Left renal cortex interstitium (tissue), 4 donors: ENCODE data around the gene FAM98B. TPM values are rescaled to one million over a fixed set of nuclear protein-coding genes. Genes with fewer than 3 reads are reported as not detected.
"Not testable (repeated sequence)": the region's sequence is repeated elsewhere in the genome, so short reads cannot be mapped to it uniquely, and the experiment has no call there.

Source experiments
- DNase-seq, 4 donors: peaks; one replicate each; pipeline ENCODE4 v3.0.0-alpha.2; 2013; ENCODE audit warnings: low read depth in 4 of 4, low spot score in 2 of 4, missing footprints in 1 of 4
- polyA plus RNA-seq, 4 donors: library from polyadenylated mRNA; unstranded; fragments of 120-200 nt; gene quantifications; one replicate each; pipeline ENCODE4 v1.2.1, GENCODE V29; 2013; ENCODE audit not compliant: insufficient read length in 4 of 4

Gene FAM98B
- 10 to 100 TPM; 62.0 to 79.7 (median 72.8) TPM for polyA plus RNA-seq

DNA sequence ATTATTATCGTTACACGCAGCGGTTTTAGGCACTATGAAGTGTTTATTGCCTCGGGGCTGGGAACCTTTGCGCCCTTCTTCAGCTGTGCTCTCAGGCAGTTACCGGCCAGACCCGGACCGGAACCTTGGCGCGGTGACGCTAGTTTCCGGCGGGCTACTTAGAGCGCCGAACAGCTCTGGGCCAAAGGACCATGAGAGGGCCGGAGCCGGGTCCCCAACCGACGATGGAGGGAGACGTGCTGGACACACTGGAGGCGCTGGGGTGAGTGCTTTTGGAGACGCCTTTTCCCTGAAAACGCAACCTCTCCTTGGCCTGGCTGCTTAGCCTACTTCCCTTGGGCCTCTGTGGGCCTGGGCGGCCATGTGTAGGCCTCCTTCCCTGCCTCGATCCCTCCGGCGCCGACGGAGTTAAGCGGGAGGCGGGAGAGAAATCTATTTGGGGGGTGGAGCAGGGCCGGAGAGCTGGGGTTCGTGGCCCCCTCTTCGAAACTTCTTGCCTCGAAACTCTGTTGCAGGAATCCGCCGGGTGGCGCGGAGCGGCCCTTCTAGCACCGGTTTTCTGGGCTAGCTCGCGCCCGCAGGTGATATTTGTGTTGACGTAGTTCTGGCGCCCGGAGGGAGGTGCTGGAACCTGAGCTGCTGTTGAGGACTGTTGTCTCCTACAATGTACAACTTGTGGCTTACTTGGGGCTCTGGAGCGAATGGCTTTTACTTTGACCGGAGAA is at the start of gene FAM98B:
Gene FAM98B (plus strand): TSS at position 157 of the 725 bp plus-strand sequence. CDS start 35 bp downstream, at position 192.
- peak; percentile 87 to 91 (median 88) for DNase-seq

GRCh38 chr15:38406436-38406835 is 47.5 kb upstream of the FAM98B start:
- DNase-seq, result no peak

GRCh38 chr15:38408576-38408975 is 45.4 kb upstream of the FAM98B start:
- no peak for DNase-seq

- peak in 1 of 4 donors; percentile 15 for DNase-seq
These were observed 42.0 kb upstream of the FAM98B start for GRCh38 chr15:38411902-38412301.

DNA sequence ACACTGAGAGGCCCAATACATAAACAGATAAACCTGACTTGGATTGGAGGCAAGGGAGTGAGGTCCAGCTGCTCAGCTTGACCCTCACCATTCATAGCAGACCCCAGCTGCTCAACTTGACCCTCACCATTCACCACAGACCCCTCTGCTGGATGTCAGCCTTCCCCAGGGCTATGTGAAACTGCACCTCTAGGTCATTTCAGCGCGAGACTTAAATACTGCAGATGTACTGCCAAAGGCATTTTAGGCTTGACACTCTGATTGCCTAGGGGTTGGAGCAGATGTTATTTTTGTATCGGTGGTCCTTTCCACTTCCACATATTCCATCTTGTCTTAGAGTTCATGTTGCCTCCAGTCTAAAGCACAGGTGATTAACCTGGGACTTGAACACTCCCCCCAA is 41.5 kb upstream of the FAM98B start:
- no peak for DNase-seq

DNA sequence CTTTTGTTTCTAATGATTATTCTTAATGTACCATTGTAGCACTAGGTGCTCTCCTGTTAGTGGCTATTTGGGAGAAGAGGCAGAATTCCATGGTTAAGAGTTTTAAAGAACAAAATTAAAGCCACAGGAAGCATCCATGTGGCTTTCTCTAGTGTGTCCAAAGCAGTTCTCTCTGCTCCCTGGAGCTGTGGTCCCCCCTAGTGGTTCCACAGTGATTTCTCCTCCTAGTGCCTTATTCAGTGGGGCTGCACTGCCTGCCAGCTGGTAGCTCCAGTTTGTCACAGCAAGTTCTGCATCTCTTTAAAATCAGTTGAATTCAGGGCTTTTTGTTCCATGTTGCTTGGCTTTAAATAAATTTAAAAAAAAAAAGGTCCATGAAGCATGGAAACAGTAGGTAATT is 39.6 kb upstream of the FAM98B start:
- DNase-seq, result peak in 2 of 4 donors; percentile 5 to 23

DNA sequence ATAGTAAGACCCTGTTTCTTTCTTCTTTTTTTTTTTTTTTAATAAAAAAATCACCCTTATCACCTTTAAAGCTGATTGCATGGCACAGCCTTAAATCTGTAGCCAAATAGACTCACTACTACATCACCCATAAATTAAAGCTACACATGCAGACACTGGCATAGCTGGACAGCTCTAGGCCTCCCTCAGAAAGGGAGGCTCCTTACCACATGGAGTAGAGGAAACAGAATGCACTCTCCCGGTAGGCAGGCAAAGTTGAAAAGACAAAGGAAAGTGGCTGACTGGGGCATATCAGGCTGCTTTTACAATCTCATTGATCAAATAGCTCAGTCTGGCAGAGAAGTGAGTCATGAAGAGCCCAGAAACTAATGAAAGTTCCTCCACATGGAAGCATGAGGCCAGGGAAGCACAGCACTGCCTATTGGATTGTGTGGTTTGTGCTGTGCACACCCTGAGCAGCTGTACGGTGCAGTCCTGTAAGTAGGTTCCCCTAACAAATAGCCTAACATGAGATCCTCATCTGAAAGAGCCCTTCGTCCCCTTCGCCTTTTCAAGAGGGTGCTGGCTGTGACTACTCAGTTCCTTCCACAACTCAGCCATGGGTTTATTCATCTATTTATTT is 32.7 kb upstream of the FAM98B start:
- no peak for DNase-seq

DNA sequence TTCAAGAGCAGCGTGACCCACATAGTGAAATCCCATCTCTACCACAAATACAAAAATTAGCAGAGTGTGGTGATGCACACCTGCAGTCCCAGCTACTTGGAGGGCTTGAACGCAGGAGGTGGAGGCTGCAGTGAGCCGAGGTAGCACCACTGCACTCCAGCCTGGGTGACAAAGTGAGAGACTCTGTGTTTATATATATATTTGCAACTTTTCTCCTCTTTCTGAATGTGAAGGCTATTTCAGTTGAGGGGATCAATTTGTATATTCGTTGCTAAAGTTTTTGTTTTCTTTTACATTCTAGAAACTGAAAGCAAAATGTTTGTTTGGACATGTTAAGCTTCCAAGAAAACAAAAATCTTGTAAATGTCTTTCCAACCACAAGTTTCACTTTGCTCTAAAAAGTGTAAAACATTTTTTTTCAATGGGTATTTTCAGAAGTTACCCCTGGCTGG is 29.8 kb upstream of the FAM98B start:
- no peak for DNase-seq

GRCh38 chr15:38425269-38425668 is 28.7 kb upstream of the FAM98B start:
- DNase-seq, result no peak

- no peak for DNase-seq
These were observed 26.5 kb upstream of the FAM98B start for GRCh38 chr15:38427380-38427779.

DNA sequence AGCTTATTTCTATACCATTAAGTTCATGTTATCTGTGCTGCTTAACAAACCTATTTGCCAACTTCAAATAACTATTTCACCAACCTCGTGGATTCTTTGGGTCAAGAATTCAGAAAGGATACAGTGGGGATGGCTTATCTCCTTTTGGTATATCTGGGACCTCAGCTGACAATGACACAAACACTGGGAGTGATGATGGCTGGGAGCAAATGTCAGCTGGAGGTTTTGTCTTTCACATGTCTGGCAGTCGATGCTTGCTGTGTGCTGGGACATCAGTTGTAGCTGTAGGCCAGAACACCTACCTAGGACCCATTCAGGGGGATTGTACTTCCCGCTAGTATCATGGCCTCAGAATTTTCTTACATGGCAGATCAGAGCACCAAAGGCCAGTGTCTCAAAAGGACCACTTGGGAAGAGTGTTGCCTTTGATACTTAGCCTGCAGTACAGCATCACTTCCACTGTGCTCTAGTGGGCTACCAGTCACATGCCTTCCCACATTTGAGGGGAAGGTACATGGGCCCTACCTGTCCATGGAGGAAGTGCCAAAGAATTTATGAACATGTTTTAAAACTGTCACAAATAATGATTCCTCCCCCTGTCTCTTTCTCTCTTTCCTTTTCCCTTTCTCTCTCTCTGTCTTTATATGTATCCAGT is 23.7 kb upstream of the FAM98B start:
- no peak for DNase-seq

DNA sequence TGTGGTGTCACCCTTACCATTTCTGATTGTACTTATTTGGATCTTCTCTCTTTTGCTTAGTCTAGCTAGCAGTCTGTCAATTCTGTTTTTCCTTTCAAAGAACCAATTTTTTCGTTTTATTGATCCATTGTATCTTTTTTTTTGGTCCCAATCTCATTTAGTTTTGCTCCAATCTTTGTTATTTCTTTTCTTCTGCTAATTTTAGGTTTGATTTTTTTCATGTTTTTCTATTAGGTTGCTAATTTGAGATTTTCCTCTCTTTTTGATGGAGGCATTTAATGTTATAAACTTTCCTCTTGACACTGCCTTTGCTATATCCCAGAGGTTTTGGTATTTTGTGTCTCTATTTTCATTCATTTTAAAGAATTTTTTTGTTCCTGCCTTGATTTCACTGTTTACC is 16.9 kb upstream of the FAM98B start:
- no peak for DNase-seq

DNA sequence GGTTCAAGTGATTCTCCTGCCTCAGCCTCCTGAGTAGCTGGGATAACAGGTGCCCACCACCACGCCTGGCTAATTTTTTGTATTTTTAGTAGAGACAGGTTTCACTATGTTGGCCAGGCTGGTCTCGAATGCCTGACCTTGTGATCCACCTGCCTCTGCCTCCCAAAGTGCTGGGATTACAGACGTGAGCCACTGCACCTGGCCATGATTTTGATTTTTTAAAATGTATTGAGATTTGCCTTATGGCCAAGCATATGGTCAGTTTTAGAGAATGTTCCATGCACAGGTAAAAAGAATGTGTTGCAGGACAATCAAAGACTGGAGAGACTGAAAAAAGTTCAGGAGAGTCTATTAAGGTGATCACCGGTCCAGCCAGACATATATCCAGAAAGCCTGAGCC is 16.3 kb upstream of the FAM98B start:
- DNase-seq, result not testable (repeated sequence)

- DNase-seq, result no peak
These were observed 15.6 kb upstream of the FAM98B start for GRCh38 chr15:38438031-38438986.

- DNase-seq, result peak in 1 of 4 donors; percentile 37
These were observed 13.4 kb upstream of the FAM98B start for GRCh38 chr15:38440353-38441129.

- no peak for DNase-seq
These were observed 12.8 kb upstream of the FAM98B start for GRCh38 chr15:38441130-38441519.

DNA sequence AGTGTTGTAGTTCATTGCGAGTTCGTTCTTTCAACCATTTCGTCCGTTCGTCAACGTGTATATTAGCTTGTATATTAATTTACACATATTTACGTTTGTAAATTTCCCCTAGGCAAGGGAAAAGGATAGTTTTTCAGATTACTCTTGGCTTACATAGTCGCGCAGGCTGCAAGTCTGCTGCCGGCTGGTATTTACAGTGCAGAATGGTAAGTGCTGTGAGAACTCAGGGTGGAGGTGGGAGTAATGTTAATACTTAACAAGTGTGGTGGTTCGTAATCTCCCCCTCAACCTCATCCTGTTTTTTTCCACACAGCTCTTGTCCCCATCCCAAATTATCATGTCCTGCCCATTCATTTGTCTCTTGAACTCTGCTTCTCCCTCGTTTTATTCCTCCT is 766 bp downstream of the FAM98B start:
- DNase-seq, result peak in 1 of 4 donors; percentile 20

DNA sequence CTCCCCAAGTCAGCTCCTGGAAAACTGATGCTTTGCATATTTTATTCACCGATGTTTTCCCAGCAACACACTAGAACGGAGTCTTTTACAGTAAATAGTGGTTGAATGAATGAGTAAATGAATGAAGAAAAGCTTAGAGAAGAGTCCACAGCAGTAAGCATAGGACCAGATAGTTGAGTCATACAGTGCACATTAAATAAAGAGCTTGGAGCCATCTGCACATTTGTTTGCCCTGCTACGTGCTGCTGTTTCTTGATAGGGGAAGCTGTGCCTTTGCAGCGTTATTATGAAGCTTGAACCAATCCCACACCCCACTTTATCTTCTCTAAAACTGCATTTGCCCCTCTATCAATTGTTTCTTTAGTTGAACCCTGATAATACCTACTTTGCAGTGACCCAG is 1.2 kb downstream of the FAM98B start:
- DNase-seq, result no peak

- no peak for DNase-seq
These were observed 4.7 kb downstream of the FAM98B start for GRCh38 chr15:38458646-38459045.

DNA sequence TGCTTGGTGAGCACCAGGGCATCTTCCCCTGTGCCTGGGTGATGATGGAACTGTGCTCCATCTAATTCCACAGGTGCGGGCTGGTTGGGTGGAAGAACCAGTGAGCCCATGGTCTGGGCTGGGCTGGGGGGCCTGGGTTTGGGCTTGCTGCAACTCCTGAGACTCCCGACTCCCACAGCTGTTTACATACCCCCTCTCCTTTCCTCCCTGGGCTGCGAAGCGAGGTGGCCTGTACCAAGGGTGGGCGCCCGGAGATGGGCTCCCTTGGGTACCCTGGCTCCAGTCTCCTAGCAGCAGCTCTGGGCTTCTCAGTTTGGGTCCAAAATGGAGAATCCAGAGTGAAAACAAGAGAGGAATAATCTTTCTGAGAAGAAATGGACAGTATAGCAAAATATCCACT is 5.6 kb downstream of the FAM98B start:
- no peak for DNase-seq
